AG04449 (cell line): ENCODE measurements around the gene SNX33.
"Not testable (repeated sequence)": the region's sequence is repeated elsewhere in the genome, so short reads cannot be mapped to it uniquely, and the experiment has no call there.

Experiments
- CTCF ChIA-PET: fragments of 350-600 bp; formaldehyde crosslinking; extraction: SDS; loops from one replicate; lab custom pipeline; 2021; ENCODE audit warnings: antibody characterized with exemption; lab: Yijun Ruan, JAX
- POLR2A ChIA-PET: fragments of 400-600, 350-600 bp; formaldehyde crosslinking; extraction: SDS; loops from one replicate; lab custom pipeline; 2020; ENCODE audit warnings: antibody characterized with exemption, inconsistent platforms; lab: Yijun Ruan, JAX
- DNase-seq: peaks from one replicate; pipeline ENCODE4 v3.0.0-alpha.2; 2010; ENCODE audit warnings: low read depth, low spot score
- H3K4me3 ChIP-seq: 2 replicates; pipeline ENCODE4 v1.5.1; 2011; ENCODE audit warnings: low read depth, mild to moderate bottlenecking, control low read depth, low read length
- TF ChIP-seq, protein P1 (sequence below): IDR thresholded peaks from one replicate; pipeline ENCODE4 v1.5.1; 2011; ENCODE audit warnings: mild to moderate bottlenecking, moderate library complexity, low read length, control low read depth, inconsistent platforms; ENCODE audit not compliant: insufficient read depth; ENCODE audit errors: missing control alignments

Gene SNX33

GRCh38 chr15:75683646-75684312 is 36.1 kb downstream of the SNX33 start:
- CTCF ChIA-PET: interaction anchor here (0.6 to 6.0 kb wide), 23 partner anchors 10 to 316 kb away, joined by 3 to 116 read pairs (median 4); partner anchors contain the start of genes IMP3, MAN2C1, SNUPN and SNX33
- DNase-seq, POLR2A ChIA-PET, H3K4me3 ChIP-seq: not testable (repeated sequence)
- TF ChIP-seq, protein P1, sequence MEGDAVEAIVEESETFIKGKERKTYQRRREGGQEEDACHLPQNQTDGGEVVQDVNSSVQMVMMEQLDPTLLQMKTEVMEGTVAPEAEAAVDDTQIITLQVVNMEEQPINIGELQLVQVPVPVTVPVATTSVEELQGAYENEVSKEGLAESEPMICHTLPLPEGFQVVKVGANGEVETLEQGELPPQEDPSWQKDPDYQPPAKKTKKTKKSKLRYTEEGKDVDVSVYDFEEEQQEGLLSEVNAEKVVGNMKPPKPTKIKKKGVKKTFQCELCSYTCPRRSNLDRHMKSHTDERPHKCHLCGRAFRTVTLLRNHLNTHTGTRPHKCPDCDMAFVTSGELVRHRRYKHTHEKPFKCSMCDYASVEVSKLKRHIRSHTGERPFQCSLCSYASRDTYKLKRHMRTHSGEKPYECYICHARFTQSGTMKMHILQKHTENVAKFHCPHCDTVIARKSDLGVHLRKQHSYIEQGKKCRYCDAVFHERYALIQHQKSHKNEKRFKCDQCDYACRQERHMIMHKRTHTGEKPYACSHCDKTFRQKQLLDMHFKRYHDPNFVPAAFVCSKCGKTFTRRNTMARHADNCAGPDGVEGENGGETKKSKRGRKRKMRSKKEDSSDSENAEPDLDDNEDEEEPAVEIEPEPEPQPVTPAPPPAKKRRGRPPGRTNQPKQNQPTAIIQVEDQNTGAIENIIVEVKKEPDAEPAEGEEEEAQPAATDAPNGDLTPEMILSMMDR: peak; percentile 85

- no peak for DNase-seq
- POLR2A ChIA-PET: no interaction called here
- CTCF ChIA-PET: interaction anchor here (0.7 to 6.0 kb wide), 17 partner anchors 10 to 317 kb away, joined by 3 to 116 read pairs (median 7); partner anchors contain the start of genes IMP3, MAN2C1 and SNX33
- TF ChIP-seq, protein P1: no peak
- H3K4me3 ChIP-seq: no peak overlapping the region
Observed at GRCh38 chr15:75684648-75685047, 36.9 kb downstream of the SNX33 start.

GRCh38 chr15:75685195-75685594 is 37.5 kb downstream of the SNX33 start:
- no peak for DNase-seq
- ChIA-PET CTCF (interaction anchor here (1.2 to 6.0 kb wide), 16 partner anchors 9 to 317 kb away, joined by 3 to 116 read pairs (median 8); partner anchors contain the start of genes IMP3, MAN2C1 and SNX33), POLR2A (interaction anchor here (1.6 kb wide), 1 partner anchor 116 kb away, joined by 5 read pairs; no protein-coding TSS in a partner anchor)
- TF ChIP-seq, protein P1: no peak
- no peak overlapping the region for H3K4me3 ChIP-seq

GRCh38 chr15:75686212-75686642 is 38.5 kb downstream of the SNX33 start:
- ChIA-PET CTCF (interaction anchor here (0.6 to 6.0 kb wide), 26 partner anchors 9 to 318 kb away, joined by 3 to 116 read pairs (median 5); partner anchors contain the start of genes MAN2C1 and SNUPN), POLR2A (interaction anchor here (0.5 to 1.6 kb wide), 2 partner anchors 115 to 318 kb away, joined by 4 to 5 read pairs; no protein-coding TSS in a partner anchor)
- TF ChIP-seq, protein P1: peak; percentile 69
- DNase-seq, H3K4me3 ChIP-seq: not testable (repeated sequence)

- no peak for DNase-seq
- TF ChIP-seq, protein P1: no peak
- no peak overlapping the region for H3K4me3 ChIP-seq
- POLR2A ChIA-PET: no interaction called here
- CTCF ChIA-PET: interaction anchor here (1.3 to 6.0 kb wide), 5 partner anchors 10 to 113 kb away, joined by 3 to 116 read pairs (median 10); no protein-coding TSS in a partner anchor
Observed at GRCh38 chr15:75687486-75688277, 40.0 kb downstream of the SNX33 start.
